Endodermal cell (in vitro differentiated cells): Measurements from ENCODE around the gene NEDD8. TPM values are rescaled to one million over a fixed set of nuclear protein-coding genes. Genes with fewer than 3 reads are reported as not detected.

Source experiments
- DNase-seq: peaks from one replicate; pipeline ENCODE4 v3.0.0-alpha.2; 2017
- H3K27ac ChIP-seq: 2 replicates; pipeline ENCODE4 v1.5.1; 2013; ENCODE audit warnings: mild to moderate bottlenecking, low read depth, low read length, moderate library complexity
- H3K27me3 ChIP-seq: 2 replicates; pipeline ENCODE4 v1.6.1; 2013; ENCODE audit warnings: mild to moderate bottlenecking, low read length, moderate library complexity; ENCODE audit not compliant: insufficient read depth, control insufficient read depth, poor library complexity, severe bottlenecking
- H3K36me3 ChIP-seq: 2 replicates; pipeline ENCODE4 v1.7.0; 2013; ENCODE audit warnings: mild to moderate bottlenecking, low read length, moderate library complexity; ENCODE audit not compliant: control insufficient read depth, insufficient read depth
- H3K4me1 ChIP-seq: one replicate; pipeline ENCODE4 v1.7.0; 2013; ENCODE audit warnings: low read length; ENCODE audit not compliant: control insufficient read depth, insufficient read depth
- H3K4me3 ChIP-seq: 2 replicates; pipeline ENCODE4 v1.5.1; 2013; ENCODE audit warnings: mild to moderate bottlenecking, low read length, moderate library complexity
- H3K9ac ChIP-seq: 2 replicates; pipeline ENCODE4 v1.6.1; 2013; ENCODE audit warnings: mild to moderate bottlenecking, low read length, moderate library complexity; ENCODE audit not compliant: poor library complexity, severe bottlenecking; ENCODE audit errors: extremely low read depth
- H3K9me3 ChIP-seq: 2 replicates; pipeline ENCODE4 v1.6.1; 2013; ENCODE audit warnings: mild to moderate bottlenecking, low read length, moderate library complexity; ENCODE audit not compliant: control insufficient read depth
- H3K27ac Mint-ChIP-seq: 2 replicates; pipeline ENCODE4 v1.8.0; 2020; ENCODE audit warnings: mixed read lengths
- H3K27me3 Mint-ChIP-seq: 2 replicates; pipeline ENCODE4 v1.8.0; 2021; ENCODE audit warnings: mild to moderate bottlenecking, mixed read lengths; ENCODE audit not compliant: insufficient read depth
- H3K36me3 Mint-ChIP-seq: 2 replicates; pipeline ENCODE4 v1.8.0; 2020; ENCODE audit warnings: low read depth, mixed read lengths
- H3K4me1 Mint-ChIP-seq: 2 replicates; pipeline ENCODE4 v1.8.0; 2020; ENCODE audit warnings: mixed read lengths
- H3K4me3 Mint-ChIP-seq: 2 replicates; pipeline ENCODE4 v1.8.0; 2020; ENCODE audit warnings: mild to moderate bottlenecking, moderate library complexity, mixed read lengths
- H3K9me3 Mint-ChIP-seq: 2 replicates; pipeline ENCODE4 v1.8.0; 2020; ENCODE audit warnings: mild to moderate bottlenecking, mixed read lengths
- WGBS, 2 experiments: methylation state at CpG; one replicate each; pipeline versions ENCODE4 v1.1.5 to v1.1.7; 2013; ENCODE audit warnings: missing lambda C conversion rate in 2 of 2, mixed read lengths in 1 of 2; ENCODE audit not compliant: insufficient coverage in 1 of 2, insufficient read length in 1 of 2; 5-methylcytosine and 5-hydroxymethylcytosine counted together
- total RNA-seq, 2 donors: library from RNA; stranded (reverse); fragmentation: NEBNext Ultra II Directional in 1 of 2; extraction: Animal tissue kit (Norgen Biotek cat#: 25700) in 1 of 2; gene quantifications; 2 replicates in 1 of 2; 3 replicates in 1 of 2; pipeline ENCODE4 v1.2.1, GENCODE V29; 2021
- TF ChIP-seq, protein P1 (sequence below): fragments of 200-600 bp; sonication (generic); conservative IDR thresholded peaks from 2 replicates; pipeline ENCODE4 v1.5.0; 2021; ENCODE audit warnings: antibody characterized with exemption, mild to moderate bottlenecking

NEDD8 gene
- total RNA-seq, 2 donors from 2014 or later = 210 to 267 TPM

DNA sequence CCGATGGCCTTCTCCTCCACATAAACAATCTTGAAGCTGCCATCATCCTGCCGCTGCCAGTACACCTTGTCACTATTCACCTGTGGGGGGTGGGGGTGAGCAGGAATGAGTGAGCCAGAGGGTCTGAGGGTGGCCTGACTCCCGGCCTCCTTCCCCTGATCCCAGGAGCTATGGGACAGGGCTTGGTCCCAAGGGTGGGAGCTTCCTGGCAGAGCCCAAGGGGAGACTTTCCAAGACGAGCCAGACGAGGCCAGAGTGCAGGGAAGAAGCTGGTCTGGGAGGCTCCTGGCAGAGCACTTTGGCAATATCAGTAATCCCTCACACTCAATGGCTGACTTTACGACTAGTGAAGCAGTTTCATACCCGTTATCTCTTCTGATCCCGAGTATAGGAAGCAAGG lies 23.3 kb upstream of the NEDD8 start:
- no peaks in the 10 kb centered on the region for H3K4me1 Mint-ChIP-seq
- H3K36me3 Mint-ChIP-seq = peaks cover 4% of the 10 kb centered on the region
- H3K4me3 Mint-ChIP-seq = no peak overlapping the region
- H3K9me3 Mint-ChIP-seq = no peaks in the 10 kb centered on the region
- no peak overlapping the region for H3K27ac ChIP-seq
- no peaks in the 10 kb centered on the region for H3K27me3 Mint-ChIP-seq
- H3K4me1 ChIP-seq = no peaks in the 10 kb centered on the region
- H3K36me3 ChIP-seq = no peaks in the 10 kb centered on the region
- no peak for DNase-seq
- no peak overlapping the region for H3K27ac Mint-ChIP-seq
- no peaks in the 10 kb centered on the region for H3K27me3 ChIP-seq
- no peak overlapping the region for H3K9ac ChIP-seq
- no peak overlapping the region for H3K4me3 ChIP-seq
- 91 to 95% methylated on average over 6 to 8 of the region's 8 CpGs for WGBS, 2 experiments
- TF ChIP-seq, protein P1, sequence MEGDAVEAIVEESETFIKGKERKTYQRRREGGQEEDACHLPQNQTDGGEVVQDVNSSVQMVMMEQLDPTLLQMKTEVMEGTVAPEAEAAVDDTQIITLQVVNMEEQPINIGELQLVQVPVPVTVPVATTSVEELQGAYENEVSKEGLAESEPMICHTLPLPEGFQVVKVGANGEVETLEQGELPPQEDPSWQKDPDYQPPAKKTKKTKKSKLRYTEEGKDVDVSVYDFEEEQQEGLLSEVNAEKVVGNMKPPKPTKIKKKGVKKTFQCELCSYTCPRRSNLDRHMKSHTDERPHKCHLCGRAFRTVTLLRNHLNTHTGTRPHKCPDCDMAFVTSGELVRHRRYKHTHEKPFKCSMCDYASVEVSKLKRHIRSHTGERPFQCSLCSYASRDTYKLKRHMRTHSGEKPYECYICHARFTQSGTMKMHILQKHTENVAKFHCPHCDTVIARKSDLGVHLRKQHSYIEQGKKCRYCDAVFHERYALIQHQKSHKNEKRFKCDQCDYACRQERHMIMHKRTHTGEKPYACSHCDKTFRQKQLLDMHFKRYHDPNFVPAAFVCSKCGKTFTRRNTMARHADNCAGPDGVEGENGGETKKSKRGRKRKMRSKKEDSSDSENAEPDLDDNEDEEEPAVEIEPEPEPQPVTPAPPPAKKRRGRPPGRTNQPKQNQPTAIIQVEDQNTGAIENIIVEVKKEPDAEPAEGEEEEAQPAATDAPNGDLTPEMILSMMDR = no peak
- H3K9me3 ChIP-seq = no peaks in the 10 kb centered on the region

DNA sequence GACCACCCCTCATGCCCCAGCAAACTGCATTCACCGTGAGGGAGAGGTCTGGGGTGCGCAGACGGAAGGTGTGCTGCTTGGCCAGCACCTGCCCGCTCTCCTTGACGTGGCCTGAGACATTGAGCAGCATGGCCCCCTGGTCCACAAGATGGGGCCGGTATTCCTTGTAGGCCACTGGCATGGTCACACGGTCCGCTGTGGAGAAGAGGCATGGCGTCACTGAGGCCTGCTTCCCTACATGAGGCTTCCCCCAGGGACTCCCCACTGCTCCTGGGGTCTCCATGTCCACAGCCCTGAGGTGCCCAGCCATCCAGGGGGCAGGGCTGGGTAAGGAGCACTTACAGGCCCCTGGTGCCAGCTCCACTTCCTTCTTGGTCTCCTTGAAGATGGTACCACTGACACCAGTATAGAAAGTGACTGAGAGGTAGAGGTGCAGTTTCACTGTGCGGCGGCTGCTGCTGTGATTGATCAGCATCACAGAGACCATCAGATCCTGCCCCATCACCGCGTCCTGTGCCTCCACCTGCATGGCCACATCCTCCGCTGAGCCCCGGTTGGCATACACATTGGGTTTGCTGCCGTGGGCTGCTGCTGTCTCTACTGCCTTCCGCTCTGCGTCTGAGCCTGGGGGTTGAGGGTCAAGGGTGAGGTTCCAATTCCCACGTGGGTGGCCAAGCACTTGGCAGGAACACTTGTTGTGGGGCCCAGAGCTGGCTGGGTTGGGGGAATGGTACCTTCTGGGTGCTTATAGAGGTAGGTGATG lies 22.6 kb upstream of the NEDD8 start:
- Mint-ChIP-seq H3K36me3 (peaks cover 4% of the 10 kb centered on the region), H3K27ac (no peak overlapping the region), H3K4me3 (no peak overlapping the region), H3K9me3 (no peaks in the 10 kb centered on the region), H3K4me1 (no peaks in the 10 kb centered on the region), H3K27me3 (no peaks in the 10 kb centered on the region)
- 94 to 100% methylated on average over 9 to 19 of the region's 19 CpGs for WGBS, 2 experiments
- no peaks in the 10 kb centered on the region for H3K4me1 ChIP-seq
- no peak overlapping the region for H3K9ac ChIP-seq
- no peak overlapping the region for H3K4me3 ChIP-seq
- no peak overlapping the region for H3K27ac ChIP-seq
- H3K36me3 ChIP-seq = no peaks in the 10 kb centered on the region
- H3K27me3 ChIP-seq = no peaks in the 10 kb centered on the region
- TF ChIP-seq, protein P1 = no peak
- no peaks in the 10 kb centered on the region for H3K9me3 ChIP-seq
- no peak for DNase-seq

DNA sequence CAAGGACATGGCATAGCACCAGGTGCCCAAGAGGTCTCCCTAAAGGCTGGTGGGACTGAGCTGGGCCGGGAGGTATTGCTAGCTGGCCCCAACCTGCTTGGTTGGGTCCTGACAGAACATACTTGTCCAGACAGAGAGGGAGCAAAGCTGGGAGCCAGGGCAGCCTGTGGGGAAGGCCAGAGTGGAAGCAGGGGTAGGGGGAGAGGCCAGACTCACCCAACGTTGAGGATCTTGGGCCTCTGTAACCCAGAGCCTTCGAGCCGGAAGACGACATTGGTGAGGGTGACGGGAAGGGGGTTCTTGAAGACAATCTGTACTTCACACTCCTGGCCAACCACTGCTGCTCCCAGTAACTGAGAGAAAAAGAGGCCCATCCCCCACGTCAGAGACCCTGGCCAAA lies 21.8 kb upstream of the NEDD8 start:
- Histone ChIP-seq H3K36me3 (no peaks in the 10 kb centered on the region), H3K27me3 (no peaks in the 10 kb centered on the region), H3K4me1 (no peaks in the 10 kb centered on the region), H3K4me3 (no peak overlapping the region), H3K27ac (no peak overlapping the region), H3K9me3 (no peaks in the 10 kb centered on the region), H3K9ac (no peak overlapping the region)
- 85 to 92% methylated on average over 2 to 7 of the region's 7 CpGs for WGBS, 2 experiments
- H3K4me1 Mint-ChIP-seq = no peaks in the 10 kb centered on the region
- TF ChIP-seq, protein P1 = no peak
- no peak overlapping the region for H3K27ac Mint-ChIP-seq
- peaks cover 4% of the 10 kb centered on the region for H3K36me3 Mint-ChIP-seq
- no peak for DNase-seq
- no peaks in the 10 kb centered on the region for H3K27me3 Mint-ChIP-seq
- no peak overlapping the region for H3K4me3 Mint-ChIP-seq
- no peaks in the 10 kb centered on the region for H3K9me3 Mint-ChIP-seq
